LNCaP clone FGC (cell line): ENCODE data around the gene SLC29A1.

ENCODE experiments used
- DNase-seq: peaks from one replicate; pipeline ENCODE4 v3.0.0-alpha.2; 2011; ENCODE audit warnings: low read depth
- H3K4me3 ChIP-seq: 2 replicates; pipeline ENCODE4 v1.5.1; 2011; ENCODE audit warnings: mild to moderate bottlenecking, low read depth, low read length, control low read depth
- TF ChIP-seq, protein P1 (sequence below): IDR thresholded peaks from 2 replicates; pipeline ENCODE4 v1.5.1; 2012; ENCODE audit warnings: mild to moderate bottlenecking; ENCODE audit not compliant: control insufficient read depth, insufficient read depth; ENCODE audit errors: extremely low read depth

SLC29A1 gene

DNA sequence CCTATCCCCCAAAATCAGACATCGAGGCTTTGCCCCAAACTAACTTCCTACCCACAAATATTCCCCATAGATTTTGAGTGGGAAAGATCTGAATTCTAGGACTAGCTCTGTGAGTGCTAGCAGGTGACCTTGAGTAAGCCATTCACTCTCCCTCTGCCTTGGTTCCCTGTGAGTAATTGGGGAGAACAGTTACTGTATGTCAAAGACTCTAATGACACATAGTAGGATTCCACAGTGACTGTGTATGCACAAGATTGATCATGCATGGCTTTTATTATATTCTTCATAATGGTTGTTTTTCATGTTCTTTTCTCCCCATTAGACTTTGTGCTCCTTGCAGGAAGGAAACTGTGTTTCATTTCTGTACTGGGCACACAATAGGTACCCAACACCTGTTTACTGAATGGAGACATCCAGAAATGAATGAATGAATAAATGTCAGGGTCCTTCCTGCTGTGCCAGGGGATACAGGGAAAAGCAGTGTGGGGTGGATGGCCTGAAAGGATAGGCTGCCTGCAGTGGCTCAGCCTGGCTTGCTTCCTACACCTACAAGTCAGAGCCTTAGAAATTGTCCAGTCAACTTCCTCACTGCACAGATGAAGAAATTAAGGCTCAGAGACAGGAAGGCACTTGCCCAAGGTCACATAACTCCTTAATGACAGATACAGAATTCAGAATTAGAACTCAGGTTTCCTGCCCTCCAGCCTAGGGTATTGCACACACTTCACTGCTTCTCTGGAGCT, 46.0 kb downstream of the SLC29A1 start:
- no peak overlapping the region for H3K4me3 ChIP-seq
- DNase-seq: no peak
- TF ChIP-seq, protein P1, sequence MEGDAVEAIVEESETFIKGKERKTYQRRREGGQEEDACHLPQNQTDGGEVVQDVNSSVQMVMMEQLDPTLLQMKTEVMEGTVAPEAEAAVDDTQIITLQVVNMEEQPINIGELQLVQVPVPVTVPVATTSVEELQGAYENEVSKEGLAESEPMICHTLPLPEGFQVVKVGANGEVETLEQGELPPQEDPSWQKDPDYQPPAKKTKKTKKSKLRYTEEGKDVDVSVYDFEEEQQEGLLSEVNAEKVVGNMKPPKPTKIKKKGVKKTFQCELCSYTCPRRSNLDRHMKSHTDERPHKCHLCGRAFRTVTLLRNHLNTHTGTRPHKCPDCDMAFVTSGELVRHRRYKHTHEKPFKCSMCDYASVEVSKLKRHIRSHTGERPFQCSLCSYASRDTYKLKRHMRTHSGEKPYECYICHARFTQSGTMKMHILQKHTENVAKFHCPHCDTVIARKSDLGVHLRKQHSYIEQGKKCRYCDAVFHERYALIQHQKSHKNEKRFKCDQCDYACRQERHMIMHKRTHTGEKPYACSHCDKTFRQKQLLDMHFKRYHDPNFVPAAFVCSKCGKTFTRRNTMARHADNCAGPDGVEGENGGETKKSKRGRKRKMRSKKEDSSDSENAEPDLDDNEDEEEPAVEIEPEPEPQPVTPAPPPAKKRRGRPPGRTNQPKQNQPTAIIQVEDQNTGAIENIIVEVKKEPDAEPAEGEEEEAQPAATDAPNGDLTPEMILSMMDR: no peak

DNA sequence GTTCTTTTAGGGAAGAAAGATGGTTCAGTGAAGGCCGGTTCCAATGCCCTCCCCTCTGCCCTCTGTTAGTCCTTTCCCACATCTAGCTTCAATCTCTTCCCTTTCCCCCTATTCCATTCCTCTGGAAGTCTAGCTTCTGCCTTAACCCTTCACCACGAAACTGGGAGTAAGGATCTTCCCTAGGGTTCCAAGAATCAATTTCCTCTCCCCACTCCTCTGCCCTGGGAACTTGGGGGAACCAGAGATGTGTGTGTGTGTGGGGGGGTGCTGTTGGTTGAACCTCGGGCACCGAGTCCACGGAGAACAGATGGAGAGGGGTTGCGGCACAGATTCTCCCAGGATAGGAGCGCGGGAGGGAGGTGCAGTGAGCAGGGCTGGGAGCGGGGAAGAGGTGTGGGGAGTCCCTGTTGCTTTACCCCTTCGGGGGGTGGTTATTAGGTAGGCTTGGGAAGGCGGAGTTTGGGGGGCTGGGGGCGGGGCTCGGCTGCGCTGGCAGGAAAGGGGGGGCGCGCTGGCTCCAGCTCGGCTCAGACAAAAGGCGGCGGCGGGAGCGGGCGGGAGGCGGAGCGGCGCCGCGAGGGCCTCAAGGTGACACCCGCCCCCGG, 46.6 kb downstream of the SLC29A1 start, which contains the start of gene TMEM151B:
Gene TMEM151B (plus strand): TSS at position 530 of the 605 bp plus-strand sequence. CDS start 293 bp downstream, outside the sequence.
- H3K4me3 ChIP-seq: no peak within 1 kb of the TSS
- TF ChIP-seq, protein P1: no peak
- DNase-seq: no peak

DNA sequence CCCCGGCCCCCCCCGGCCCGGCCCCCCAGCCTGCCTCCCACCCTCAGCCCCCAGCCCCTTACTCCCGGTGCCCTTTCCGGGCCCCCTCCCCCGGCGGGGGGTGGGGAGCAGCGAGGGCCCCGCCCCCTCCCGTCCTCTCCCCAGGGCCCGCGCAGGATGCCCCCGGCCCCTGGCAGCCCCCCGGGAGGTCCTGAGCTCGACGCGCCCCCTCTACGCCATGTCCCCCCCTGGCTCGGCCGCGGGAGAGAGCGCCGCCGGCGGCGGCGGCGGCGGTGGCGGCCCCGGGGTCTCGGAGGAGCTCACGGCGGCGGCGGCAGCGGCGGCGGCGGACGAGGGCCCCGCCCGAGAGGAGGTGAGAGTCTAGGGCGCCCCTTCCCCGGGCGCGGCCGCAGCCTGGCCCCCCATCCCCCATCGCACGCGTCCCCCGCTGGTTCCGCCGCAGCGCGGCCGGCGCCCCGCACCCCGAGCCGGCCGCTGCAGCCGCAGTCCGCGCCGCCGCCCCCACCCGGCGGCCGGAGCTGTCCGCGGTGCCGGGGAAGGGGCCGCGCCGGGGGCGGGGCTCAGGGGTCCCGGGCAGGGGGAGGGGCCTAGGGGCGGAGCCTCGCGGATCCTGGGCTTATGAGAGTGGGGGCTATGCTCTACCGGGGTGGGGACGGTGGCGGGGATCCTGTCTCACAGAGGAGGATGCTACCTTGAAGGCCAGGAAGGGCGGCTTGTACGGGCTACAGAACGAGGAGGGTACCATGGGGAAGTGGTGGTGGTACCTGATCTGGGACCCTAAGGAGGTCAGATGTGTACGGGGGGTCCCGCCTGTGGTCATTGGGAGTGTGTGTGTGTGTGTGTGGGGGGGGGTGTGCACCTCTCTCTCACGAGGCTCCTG, 47.4 kb downstream of the SLC29A1 start:
- no peak overlapping the region for H3K4me3 ChIP-seq
- TF ChIP-seq, protein P1: no peak
- DNase-seq: no peak

DNA sequence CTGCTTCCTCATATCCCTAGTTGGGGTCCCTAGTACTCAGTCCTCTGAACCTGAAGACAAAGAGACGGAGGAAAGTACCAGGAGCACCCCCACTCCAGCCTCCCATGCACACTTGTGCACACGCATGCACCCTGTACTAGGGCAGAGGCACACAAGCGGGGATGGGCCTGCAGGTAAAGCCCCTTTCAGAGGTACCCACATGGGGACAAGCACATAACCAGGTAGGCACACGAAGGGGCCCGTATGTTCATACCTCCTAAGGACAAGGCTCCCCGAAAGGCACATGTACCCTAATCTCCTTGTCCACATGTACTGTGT, 48.0 kb downstream of the SLC29A1 start:
- TF ChIP-seq, protein P1: no peak
- DNase-seq: no peak
- H3K4me3 ChIP-seq: no peak overlapping the region

DNA sequence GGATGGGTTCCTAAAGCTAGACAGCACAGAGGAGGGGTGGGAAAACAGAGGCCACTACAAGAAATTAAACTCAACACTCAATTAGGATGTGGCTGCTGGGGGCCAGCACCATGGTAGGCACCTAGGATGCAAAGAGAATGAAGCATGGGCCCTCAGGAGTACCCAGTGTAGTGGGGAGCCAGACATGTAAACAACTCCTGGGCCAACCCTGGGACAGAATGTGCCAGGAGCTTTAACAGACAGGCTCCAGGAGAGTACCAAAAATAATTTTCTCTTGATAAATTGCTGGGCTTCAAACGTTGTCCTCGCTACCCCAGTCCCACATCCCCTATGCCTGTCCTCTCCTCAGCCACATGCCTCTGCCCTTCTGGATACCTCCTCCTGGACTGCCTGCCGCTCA, 48.5 kb downstream of the SLC29A1 start:
- no peak overlapping the region for H3K4me3 ChIP-seq
- TF ChIP-seq, protein P1: no peak
- DNase-seq: no peak

DNA sequence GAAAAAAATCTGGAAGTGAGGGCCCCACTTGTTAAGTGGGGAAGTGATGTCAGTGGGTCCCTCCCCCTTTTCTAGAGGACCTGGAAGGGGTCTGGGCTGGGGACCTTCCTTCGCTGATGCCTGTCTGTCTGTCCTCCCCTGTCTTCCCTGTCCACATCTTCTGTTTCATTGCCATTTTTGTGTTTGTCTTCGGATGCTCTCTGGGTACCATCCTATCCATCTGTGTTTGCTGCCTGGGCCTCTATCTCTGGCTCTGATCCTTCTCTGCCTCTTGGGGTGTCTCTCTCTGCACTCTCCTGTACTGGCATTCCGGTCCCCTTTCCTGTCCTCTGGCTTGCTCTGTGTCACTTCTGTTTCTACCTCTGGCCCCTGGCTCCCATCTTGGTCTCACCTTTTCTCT, 49.1 kb downstream of the SLC29A1 start:
- TF ChIP-seq, protein P1: no peak
- no peak overlapping the region for H3K4me3 ChIP-seq
- no peak for DNase-seq
